Measurements from ENCODE around the gene CYP4F12. TPM values are rescaled to one million over a fixed set of nuclear protein-coding genes. Genes with fewer than 3 reads are reported as not detected.

CYP4F12 gene
- total and polyA plus RNA-seq, 4 donors = 14.6 to 64.0 (median 25.0) TPM

Other genes starting within 250 kb of the CYP4F12 start
- gene WIZ, start 223.1 kb upstream of the CYP4F12 start, total RNA-seq = 1 to 10 TPM; 7.5 to 9.6 TPM
- 10 to 100 TPM in 1 of 2 donors, 1 to 10 TPM in 1; 3.8 to 12.7 TPM for gene WIZ, start 223.1 kb upstream of the CYP4F12 start, polyA plus RNA-seq
- 1 to 10 TPM; 1.3 to 1.5 TPM for gene RASAL3, start 208.5 kb upstream of the CYP4F12 start, total RNA-seq
- gene RASAL3, start 208.5 kb upstream of the CYP4F12 start, polyA plus RNA-seq = under 1 TPM; 0.76 to 0.91 TPM
- 10 to 100 TPM in 1 of 2 donors, 1 to 10 TPM in 1; 9.9 to 68.5 TPM for gene PGLYRP2, start 193.6 kb upstream of the CYP4F12 start, total RNA-seq
- gene PGLYRP2, start 193.6 kb upstream of the CYP4F12 start, polyA plus RNA-seq = 100 to 1,000 TPM; 116 to 134 TPM
- 1 to 10 TPM in 1 of 2 donors, under 1 TPM in 1; 0.42 to 2.1 TPM for gene CYP4F22, start 164.6 kb upstream of the CYP4F12 start, total RNA-seq
- 1 to 10 TPM; 1.7 to 3.9 TPM for gene CYP4F22, start 164.6 kb upstream of the CYP4F12 start, polyA plus RNA-seq
- not detected for gene CYP4F8, start 57.9 kb upstream of the CYP4F12 start, total RNA-seq
- not detected for gene CYP4F8, start 57.9 kb upstream of the CYP4F12 start, polyA plus RNA-seq
- 100 to 1,000 TPM in 1 of 2 donors, 10 to 100 TPM in 1; 58.4 to 168 TPM for gene CYP4F3, start 32.2 kb upstream of the CYP4F12 start, total RNA-seq
- 100 to 1,000 TPM; 119 to 137 TPM for gene CYP4F3, start 32.2 kb upstream of the CYP4F12 start, polyA plus RNA-seq
- gene OR10H2, start 54.9 kb downstream of the CYP4F12 start, total RNA-seq = not detected
- not detected for gene OR10H2, start 54.9 kb downstream of the CYP4F12 start, polyA plus RNA-seq
- gene OR10H3, start 64.9 kb downstream of the CYP4F12 start, total RNA-seq = not detected
- not detected for gene OR10H3, start 64.9 kb downstream of the CYP4F12 start, polyA plus RNA-seq
- not detected for gene OR10H5, start 114.6 kb downstream of the CYP4F12 start, total RNA-seq
- not detected for gene OR10H5, start 114.6 kb downstream of the CYP4F12 start, polyA plus RNA-seq
- under 1 TPM in 1 of 2 donors, not detected in 1; under 0.01 TPM for gene OR10H1, start 142.6 kb downstream of the CYP4F12 start, total RNA-seq
- gene OR10H1, start 142.6 kb downstream of the CYP4F12 start, polyA plus RNA-seq = not detected
- 100 to 1,000 TPM in 1 of 2 donors, 1 to 10 TPM in 1; 7.7 to 186 TPM for gene CYP4F2, start 225.0 kb downstream of the CYP4F12 start, total RNA-seq
- gene CYP4F2, start 225.0 kb downstream of the CYP4F12 start, polyA plus RNA-seq = 10 to 100 TPM; 83.2 to 87.1 TPM